Mucosa of descending colon (tissue), 3 donors: ENCODE measurements around the gene RESP18. TPM values are rescaled to one million over a fixed set of nuclear protein-coding genes. Genes with fewer than 3 reads are reported as not detected.
"Not testable (repeated sequence)": the region's sequence is repeated elsewhere in the genome, so short reads cannot be mapped to it uniquely, and the experiment has no call there.

Experiments
- ATAC-seq: fragments of 200-7000 bp; cut with Tn5 transposase; one replicate; pipeline ENCODE4 v1.9.1; 2020; ENCODE audit warnings: mild to moderate bottlenecking, moderate library complexity
- DNase-seq, 3 donors: peaks; one replicate each; pipeline ENCODE4 v3.0.0-alpha.2; 2020
- H3K36me3 ChIP-seq: fragments of 200-600 bp; one replicate; pipeline ENCODE4 v1.8.0; 2021; ENCODE audit warnings: low read depth, mild to moderate bottlenecking
- H3K4me1 ChIP-seq: fragments of 200-600 bp; one replicate; pipeline ENCODE4 v1.8.0; 2021; ENCODE audit warnings: low read depth, mild to moderate bottlenecking
- H3K4me3 ChIP-seq: fragments of 200-600 bp; one replicate; pipeline ENCODE4 v1.8.0; 2021; ENCODE audit warnings: mild to moderate bottlenecking
- H3K9me3 ChIP-seq: fragments of 200-600 bp; one replicate; pipeline ENCODE4 v1.8.0; 2021; ENCODE audit warnings: mild to moderate bottlenecking
- intact Hi-C, 2 donors: fragments of 100-400 bp; cut with DNase I in 1 of 2; cut with micrococcal nuclease in 1 of 2; formaldehyde crosslinking; loops; one replicate each; pipeline versions ENCODE4 v1.11.0 to v1.11.1; 2022; cut with DNase I, micrococcal nuclease
- total RNA-seq, 3 donors: library from RNA; stranded (reverse); fragmentation: NEBNext Ultra II Directional in 2 of 3; extraction: Animal tissue kit (Norgen Biotek cat#: 25700) in 2 of 3; gene quantifications; one replicate each; pipeline versions ENCODE4 v1.2.1 to v1.2.4, GENCODE V29; 2021 to 2023
- TF ChIP-seq, protein P1 (sequence below): fragments of 200-600 bp; IDR thresholded peaks from one replicate; pipeline ENCODE4 v1.8.0; 2022; ENCODE audit warnings: antibody characterized with exemption, mild to moderate bottlenecking
- donor health status: DM: no; HTN: no; CAD: no; lungs with moderate emphysema.
- donor health status: DM: no; HTN: no; CAD: no.
- donor health status: DM: no; HTN: yes; CAD: no.

RESP18 gene
- total RNA-seq, 3 donors from 2014 or later: not detected

DNA sequence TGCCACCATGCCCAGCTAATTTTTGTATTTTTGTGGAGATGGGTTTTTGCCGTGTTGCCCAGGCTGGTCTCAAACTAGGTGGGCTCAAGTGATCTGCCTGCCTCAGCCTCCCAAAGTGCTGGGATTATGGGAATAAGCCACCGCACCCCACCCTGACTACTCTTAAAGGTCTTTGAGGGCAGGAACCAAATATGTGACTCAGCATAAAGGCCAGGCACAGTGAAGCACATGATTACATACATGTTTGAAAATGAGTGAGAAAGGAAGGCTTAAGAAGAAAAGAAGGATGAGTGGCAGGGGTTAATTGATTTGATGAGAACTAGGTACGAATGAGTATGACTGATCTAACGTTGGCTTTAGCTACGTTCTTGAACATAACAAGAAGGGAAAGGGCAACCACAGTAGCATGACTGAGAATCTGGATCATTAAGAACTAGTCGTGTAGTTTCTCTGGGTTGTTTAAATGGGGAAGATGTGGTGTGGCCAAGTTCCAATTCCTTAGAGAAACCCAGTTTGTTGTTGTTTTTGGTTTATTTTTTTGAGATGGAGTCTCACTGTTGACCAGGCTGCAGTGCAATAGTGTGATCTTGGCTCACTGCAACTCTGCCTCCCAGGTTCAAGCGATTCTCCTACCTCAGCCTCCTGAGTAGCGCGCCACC lies 6.8 kb downstream of the RESP18 start:
- intact Hi-C loops: no loop called here
- Histone ChIP-seq H3K9me3 (no peaks in the 10 kb centered on the region), H3K4me3 (no peak overlapping the region), H3K4me1 (no peaks in the 10 kb centered on the region), H3K36me3 (no peaks in the 10 kb centered on the region)
- TF ChIP-seq, protein P1, sequence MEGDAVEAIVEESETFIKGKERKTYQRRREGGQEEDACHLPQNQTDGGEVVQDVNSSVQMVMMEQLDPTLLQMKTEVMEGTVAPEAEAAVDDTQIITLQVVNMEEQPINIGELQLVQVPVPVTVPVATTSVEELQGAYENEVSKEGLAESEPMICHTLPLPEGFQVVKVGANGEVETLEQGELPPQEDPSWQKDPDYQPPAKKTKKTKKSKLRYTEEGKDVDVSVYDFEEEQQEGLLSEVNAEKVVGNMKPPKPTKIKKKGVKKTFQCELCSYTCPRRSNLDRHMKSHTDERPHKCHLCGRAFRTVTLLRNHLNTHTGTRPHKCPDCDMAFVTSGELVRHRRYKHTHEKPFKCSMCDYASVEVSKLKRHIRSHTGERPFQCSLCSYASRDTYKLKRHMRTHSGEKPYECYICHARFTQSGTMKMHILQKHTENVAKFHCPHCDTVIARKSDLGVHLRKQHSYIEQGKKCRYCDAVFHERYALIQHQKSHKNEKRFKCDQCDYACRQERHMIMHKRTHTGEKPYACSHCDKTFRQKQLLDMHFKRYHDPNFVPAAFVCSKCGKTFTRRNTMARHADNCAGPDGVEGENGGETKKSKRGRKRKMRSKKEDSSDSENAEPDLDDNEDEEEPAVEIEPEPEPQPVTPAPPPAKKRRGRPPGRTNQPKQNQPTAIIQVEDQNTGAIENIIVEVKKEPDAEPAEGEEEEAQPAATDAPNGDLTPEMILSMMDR: no peak
- DNase-seq: peak in 1 of 3 donors; percentile 10
- ATAC-seq: no peak

DNA sequence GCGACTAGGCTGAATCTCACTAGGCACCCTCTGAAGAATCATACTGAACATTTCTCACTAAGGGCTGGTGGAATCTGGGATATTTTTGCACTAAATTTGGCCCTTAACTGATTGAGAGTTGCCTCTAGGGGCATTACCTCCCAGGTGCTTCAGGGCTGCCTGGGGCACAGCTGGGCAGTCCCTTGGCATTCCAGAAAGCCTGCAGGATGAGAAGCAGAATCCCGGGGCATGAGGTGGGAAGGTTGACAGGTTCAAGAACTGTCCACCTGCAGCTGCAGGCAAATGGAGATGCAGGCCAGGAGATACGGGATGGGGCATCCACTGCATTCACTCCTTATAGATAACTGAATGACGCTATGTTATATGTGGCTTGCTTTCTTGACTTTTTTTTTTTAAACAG lies 7.4 kb downstream of the RESP18 start:
- Histone ChIP-seq H3K4me1 (no peaks in the 10 kb centered on the region), H3K36me3 (no peaks in the 10 kb centered on the region), H3K9me3 (no peaks in the 10 kb centered on the region), H3K4me3 (no peak overlapping the region)
- ATAC-seq (no peak), DNase-seq (no peak)
- TF ChIP-seq, protein P1: no peak
- intact Hi-C loops: no loop called here

DNA sequence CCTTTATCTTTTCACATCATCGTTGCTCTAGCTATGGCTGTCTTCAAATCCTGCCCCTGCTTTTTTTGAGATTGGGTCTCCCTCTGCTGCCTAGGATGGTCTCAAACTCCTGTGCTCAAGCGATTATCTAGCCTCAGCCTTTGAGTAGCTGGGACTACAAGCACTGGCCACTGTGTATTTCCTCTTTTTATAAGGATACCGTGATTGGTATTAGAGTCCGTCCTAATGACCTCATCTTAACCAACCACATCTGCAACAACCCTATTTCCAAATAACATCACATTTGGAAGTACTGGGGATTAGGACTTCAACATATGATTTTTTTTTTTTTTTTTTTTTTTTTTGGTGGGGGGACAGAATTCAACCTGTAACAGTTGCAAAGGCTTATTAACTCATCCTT lies 9.1 kb downstream of the RESP18 start:
- TF ChIP-seq, protein P1: no peak
- H3K36me3 ChIP-seq: no peaks in the 10 kb centered on the region
- no peaks in the 10 kb centered on the region for H3K9me3 ChIP-seq
- DNase-seq: no peak
- H3K4me1 ChIP-seq: no peaks in the 10 kb centered on the region
- H3K4me3 ChIP-seq: no peak overlapping the region
- ATAC-seq: no peak
- intact Hi-C loops: no loop called here

DNA sequence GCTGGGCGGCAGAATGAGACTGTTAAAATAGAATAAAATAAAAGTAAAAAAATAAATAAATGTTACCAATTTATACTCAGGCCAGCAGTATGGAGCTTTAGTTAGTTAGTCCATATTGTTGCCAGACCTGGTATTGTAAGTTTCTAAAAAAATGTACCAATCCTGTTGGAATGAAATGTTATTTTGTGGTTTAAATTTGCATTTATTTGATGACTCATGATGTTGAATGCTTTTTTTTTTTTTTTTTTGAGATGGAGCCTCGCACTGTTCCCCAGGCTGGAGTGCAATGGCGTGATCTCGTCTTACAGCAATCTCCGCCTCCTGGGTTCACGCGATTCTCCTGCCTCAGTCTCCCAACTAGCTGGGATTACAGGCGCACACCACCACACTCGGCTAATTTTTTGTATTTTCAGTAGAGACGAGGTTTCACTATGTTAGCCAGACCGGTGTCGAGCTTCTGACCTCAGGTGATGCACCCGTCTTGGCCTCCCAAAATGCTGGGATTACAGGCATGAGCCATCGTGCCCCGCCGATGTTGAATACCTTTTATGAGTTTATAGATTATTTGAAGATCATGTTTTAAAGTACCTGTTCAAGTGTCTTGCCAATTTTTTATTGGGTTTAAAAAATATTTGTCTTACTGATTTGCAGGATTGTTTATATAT lies 17.6 kb downstream of the RESP18 start:
- ATAC-seq (no peak), DNase-seq (no peak)
- intact Hi-C loops: no loop called here
- TF ChIP-seq, protein P1: no peak
- Histone ChIP-seq H3K36me3 (no peaks in the 10 kb centered on the region), H3K9me3 (no peaks in the 10 kb centered on the region), H3K4me3 (no peak overlapping the region), H3K4me1 (no peaks in the 10 kb centered on the region)

DNA sequence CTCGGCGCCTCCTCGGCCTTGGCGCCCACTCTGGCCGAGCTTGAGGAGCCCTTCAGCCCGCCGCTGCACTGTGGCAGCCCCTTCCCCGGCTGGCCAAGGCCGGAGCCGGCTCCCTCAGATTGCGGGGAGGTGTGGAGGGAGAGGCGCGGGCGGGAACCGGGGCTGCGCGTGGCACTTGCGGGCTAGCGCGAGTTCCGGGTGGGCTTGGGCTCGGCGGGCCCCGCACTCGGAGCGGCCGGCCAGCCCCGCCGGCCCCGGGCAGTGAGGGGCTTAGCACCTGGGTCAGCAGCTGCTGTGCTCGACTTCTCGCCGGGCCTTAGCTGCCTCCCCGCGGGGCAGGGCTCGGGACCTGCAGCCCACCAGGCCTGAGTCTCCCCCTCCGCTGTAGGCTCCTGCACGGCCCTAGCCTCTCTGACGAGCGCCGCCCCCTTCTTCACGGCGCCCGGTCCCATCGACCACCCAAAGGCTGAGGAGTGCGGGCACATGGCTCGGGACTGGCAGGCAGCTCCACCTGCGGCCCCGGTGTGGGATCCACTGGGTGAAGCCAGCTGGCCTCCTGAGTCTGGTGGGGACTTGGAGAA lies 19.8 kb downstream of the RESP18 start:
- H3K4me3 ChIP-seq, intact Hi-C loops, H3K36me3 ChIP-seq, H3K4me1 ChIP-seq, DNase-seq, H3K9me3 ChIP-seq, ATAC-seq: not testable (repeated sequence)

DNA sequence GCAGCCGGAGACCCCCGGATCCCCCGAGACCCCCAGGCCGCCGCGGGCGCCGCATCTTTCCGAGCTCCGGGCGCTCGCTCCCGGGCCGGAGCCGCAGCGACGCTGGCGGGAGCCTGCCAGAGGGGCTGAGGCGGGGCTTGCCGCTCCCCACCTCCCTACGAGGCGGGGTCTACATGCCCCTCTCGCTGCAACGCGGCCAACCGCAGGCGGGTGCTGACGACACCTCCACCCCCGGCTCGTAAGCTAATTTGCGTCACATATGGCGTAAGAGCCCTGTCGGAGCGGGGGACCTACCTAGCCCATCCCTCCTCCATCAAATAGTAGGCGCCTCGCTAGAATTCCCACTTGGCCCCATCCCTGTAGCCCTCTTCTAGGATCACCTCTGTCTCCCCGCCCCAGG lies 23.3 kb downstream of the RESP18 start, which contains the start of gene PTPRN:
TSS of gene PTPRN (minus strand) at position 124 of the 400 bp plus-strand sequence. CDS start at position 55, 69 bp downstream.
- intact Hi-C loops: loop anchor here in 1 of 2 donors (10.0 kb wide), 1 partner anchor 144 kb away; the partner anchor contains the start of gene NHEJ1
- no peaks in the 10 kb centered on the region for H3K9me3 ChIP-seq
- no peaks in the 10 kb centered on the region for H3K4me1 ChIP-seq
- DNase-seq (no peak), ATAC-seq (no peak)
- H3K36me3 ChIP-seq: no peaks in the 10 kb centered on the region
- H3K4me3 ChIP-seq: no peak within 1 kb of the TSS
- TF ChIP-seq, protein P1: no peak
